ENCODE measurements around the gene DENND11.
"Not testable (repeated sequence)": the region's sequence is repeated elsewhere in the genome, so short reads cannot be mapped to it uniquely, and the experiment has no call there.

DENND11 gene

DNA sequence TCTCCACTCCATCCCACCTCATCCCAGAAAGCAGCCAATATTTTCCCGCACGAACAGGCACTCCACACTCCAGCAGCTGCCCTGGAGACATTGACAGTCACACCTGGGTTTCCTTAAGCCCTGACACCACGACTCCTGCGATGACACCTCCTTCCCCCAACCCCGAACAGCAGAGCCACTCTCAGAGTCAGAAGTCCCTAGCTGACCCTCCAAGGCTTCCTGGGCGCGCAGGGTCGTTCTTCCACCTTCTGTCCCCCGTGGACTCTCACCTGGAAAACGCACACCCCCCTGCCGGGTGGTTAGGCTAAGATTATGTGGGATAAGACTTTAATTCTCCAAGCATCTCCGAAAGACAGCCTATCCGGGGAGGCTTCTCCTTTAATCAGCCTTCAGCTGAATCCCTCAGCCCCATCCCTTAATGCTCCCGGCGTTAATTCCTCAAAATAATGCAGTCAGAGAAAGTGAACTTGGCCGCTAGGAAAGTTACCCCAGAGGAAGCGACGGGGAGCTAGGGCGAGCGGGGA lies 1.1 kb downstream of the DENND11 start:
- Mint-ChIP-seq H3K36me3 (peaks cover 2% of the 10 kb centered on the region), H3K4me3 (peak overlapping the region; percentile 74), H3K9me3 (no peaks in the 10 kb centered on the region), H3K27ac (peak overlapping the region; percentile 89), H3K27me3 (no peaks in the 10 kb centered on the region), H3K4me1 (peaks cover 40% of the 10 kb centered on the region)
- ATAC-seq (ENCODE audit: low read depth), result no peak
- DNase-seq (ENCODE audit: low spot score in 2 of 2), result peak in 1 of 2 donors; percentile 19

DNA sequence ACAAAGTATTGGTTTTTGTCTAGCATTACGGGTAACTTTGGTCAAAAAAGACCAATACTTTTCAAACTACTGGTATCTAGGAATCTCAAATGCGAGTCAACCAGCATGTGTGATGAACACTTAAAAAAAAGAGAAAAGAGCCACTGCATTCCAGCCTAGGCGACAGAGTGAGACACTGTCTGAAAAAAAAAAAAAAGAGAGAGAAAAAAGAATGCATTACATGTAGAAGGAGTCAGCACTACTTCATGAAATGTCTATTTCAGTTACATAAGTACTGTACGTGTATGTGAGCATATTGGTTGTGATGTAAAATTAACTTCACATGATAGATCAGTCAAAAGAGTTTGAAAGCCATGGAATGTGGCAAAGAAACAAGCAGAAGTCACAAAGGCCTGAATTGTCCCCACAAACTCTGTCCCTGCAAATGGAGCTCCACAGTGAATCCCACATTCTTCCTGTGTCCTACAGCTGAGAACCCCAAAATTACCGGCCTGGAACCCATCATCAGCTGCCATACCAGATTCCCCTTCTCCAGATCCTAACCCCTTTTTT lies 1.6 kb downstream of the DENND11 start:
- Mint-ChIP-seq H3K4me1 (peaks cover 45% of the 10 kb centered on the region), H3K9me3 (no peaks in the 10 kb centered on the region), H3K4me3 (peak overlapping the region; percentile 74), H3K27me3 (no peaks in the 10 kb centered on the region), H3K27ac (peak overlapping the region; percentile 89), H3K36me3 (peaks cover 2% of the 10 kb centered on the region)
- no peak for DNase-seq (ENCODE audit: low spot score in 2 of 2)
- ATAC-seq (ENCODE audit: low read depth), result no peak

DNA sequence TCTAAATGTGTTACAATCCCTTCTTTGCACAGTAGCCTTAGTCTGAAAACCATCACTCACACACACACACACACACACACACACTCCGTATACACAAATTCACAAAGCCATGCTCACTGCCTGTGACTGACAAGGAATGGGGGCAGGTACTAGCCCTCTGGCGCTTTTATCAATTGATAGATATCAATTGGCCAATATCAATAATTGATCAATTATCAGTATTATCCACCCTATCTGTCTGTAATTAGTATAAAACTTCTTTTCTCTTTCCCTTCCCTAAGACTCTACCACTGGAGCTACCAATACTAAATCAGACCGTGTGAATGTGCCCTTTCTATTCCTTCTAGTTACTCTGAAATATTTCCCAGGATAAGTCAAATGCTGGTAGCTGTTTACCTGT lies 2.1 kb downstream of the DENND11 start:
- peaks cover 49% of the 10 kb centered on the region for H3K4me1 Mint-ChIP-seq

DNA sequence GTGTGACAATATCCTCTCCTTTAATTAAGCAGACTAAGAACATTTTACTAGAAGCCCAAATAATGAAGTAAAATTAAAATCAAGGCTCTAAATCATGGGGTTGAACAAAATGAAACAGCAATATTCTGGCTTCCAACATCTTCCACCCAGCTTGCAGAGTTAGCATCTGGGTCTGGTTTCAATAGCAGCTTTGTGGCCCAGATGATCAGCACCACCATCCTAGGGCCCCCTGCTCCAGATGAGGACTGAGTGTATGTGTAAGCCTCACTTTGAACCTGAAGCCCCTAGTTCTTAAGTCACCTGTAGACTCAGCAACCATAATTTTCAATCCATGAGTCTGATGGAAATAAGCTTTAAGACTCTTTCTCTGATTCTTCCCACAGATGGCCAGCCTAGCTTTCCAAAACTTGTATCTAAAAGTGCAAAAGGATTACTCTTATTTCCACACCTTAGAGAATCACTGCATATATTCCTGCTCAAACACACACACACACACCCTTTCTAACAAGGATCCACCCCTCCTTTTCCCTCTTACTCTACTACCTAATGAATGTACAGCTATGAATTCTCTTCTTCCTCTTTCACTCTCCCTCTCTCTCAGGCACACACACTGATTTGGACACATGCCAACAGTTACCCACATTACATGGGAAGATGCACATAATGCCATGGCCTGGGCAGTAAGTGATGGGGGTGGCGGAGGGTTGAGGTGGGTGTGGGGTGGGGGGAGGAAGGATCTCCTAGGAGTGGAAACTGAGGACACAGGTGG lies 3.5 kb downstream of the DENND11 start:
- H3K4me1 Mint-ChIP-seq, result peaks cover 57% of the 10 kb centered on the region
- peaks cover 8% of the 10 kb centered on the region for H3K36me3 Mint-ChIP-seq
- DNase-seq (ENCODE audit: low spot score in 2 of 2), result peak in 1 of 2 donors; percentile 10
- no peaks in the 10 kb centered on the region for H3K9me3 Mint-ChIP-seq
- peak overlapping the region; percentile 18 for H3K27ac Mint-ChIP-seq
- no peak for ATAC-seq (ENCODE audit: low read depth)
- no peaks in the 10 kb centered on the region for H3K27me3 Mint-ChIP-seq
- H3K4me3 Mint-ChIP-seq, result no peak overlapping the region

More for the DNA sequence above, 2.1 kb downstream of the DENND11 start:
- DNase-seq (ENCODE audit: low spot score in 2 of 2) (no peak), ATAC-seq (ENCODE audit: low read depth) (no peak)
- Mint-ChIP-seq H3K9me3 (no peaks in the 10 kb centered on the region), H3K27me3 (no peaks in the 10 kb centered on the region), H3K4me3 (peak overlapping the region; percentile 74), H3K27ac (peak overlapping the region; percentile 89), H3K36me3 (peaks cover 2% of the 10 kb centered on the region)

DNA sequence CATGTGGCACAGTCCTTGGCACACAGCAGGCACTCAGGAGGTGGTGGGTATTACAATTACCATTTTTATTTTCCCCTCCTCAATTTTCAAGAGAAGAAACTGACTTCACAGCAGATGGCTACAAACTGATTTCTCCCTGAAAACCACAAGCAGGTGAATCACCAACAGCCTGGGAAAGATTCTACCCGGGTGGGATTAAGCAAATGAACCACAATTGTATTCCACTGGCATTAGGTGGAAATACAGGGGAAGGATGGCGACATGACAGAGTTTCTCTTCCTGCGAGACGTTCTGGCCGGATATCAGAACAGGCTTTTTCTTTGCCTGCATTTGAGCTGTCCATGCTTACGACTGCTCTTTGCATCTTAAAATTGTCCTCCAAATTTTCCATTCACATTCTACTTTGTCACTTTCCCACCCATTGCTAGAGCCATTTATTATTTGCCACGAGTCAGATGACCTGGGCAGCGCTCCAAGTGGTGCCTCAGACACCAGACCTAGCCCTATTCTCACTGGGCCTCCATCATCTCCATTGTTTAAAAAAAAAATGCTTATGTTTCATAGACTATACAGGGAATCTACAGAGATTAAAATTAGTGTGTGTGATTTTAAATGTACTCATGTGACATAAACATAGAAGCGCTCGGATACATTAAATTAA lies 4.6 kb downstream of the DENND11 start:
- Mint-ChIP-seq H3K9me3 (no peaks in the 10 kb centered on the region), H3K4me1 (peaks cover 52% of the 10 kb centered on the region), H3K36me3 (peaks cover 8% of the 10 kb centered on the region), H3K4me3 (no peak overlapping the region), H3K27ac (no peak overlapping the region), H3K27me3 (no peaks in the 10 kb centered on the region)
- DNase-seq (ENCODE audit: low spot score in 2 of 2) (no peak), ATAC-seq (ENCODE audit: low read depth) (no peak)

DNA sequence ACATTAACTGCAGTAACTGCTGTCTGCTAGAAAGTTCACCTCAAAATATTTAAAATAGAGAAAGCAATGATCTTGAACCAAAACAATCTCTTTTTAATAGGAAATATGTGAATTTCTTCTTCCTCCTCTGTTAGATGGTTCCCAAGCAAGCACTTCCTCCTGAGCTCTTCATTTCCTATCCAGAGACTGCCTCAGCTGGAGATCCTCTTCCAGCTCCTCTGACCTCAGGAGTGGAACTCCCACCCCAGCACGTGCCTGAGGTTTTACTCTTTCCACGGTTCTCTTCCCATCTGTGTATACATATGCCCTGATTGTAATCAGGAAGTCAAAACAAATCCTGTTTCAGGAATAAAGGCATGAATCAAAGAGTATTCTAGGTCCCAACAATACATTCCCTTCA lies 5.6 kb downstream of the DENND11 start:
- Mint-ChIP-seq H3K4me3 (no peak overlapping the region), H3K9me3 (no peaks in the 10 kb centered on the region), H3K4me1 (peaks cover 50% of the 10 kb centered on the region), H3K36me3 (peaks cover 8% of the 10 kb centered on the region), H3K27me3 (no peaks in the 10 kb centered on the region), H3K27ac (no peak overlapping the region)
- no peak for DNase-seq (ENCODE audit: low spot score in 2 of 2)
- no peak for ATAC-seq (ENCODE audit: low read depth)

DNA sequence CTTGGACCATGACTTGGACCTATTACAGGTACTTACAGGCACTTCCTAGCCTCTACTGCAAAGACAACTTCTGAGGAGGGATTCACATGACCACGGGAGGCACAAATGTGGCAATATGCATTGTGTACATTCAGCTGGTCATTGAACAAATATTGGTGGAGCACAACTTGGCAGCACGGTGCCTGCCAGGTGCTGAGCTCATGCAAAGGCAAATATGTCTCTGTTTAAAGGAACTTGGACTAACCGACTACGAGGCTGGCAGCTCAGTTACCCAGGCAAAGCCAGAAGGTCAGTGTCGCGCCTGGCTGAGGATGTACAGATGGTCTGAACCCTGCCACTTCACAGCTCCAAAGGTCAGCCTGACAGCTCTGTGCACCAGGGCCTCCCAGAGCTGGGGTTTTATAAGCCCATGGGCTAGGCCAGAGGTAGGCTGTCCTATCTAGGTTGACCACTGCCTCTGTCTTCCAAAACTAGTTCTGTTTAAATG lies 6.1 kb downstream of the DENND11 start:
- no peaks in the 10 kb centered on the region for H3K9me3 Mint-ChIP-seq
- H3K4me3 Mint-ChIP-seq, result no peak overlapping the region

DNA sequence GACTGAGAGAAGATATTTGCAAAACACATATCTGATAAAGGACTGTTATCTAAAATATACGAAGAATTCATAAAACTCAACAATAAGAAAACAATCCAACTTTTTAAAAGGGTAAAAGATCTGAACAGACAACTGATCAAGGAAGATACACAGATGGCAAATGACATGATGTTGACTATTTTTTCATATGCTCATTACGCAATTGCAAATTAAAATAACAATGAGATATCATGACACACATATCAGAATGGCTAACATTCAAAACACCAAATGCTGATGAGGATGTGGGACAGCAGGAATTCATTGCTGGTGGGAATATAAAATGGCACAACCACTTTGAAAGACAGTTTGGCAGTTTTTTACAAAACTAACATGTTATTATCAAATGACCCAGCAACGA lies 8.9 kb downstream of the DENND11 start:
- H3K4me3 Mint-ChIP-seq, result no peak overlapping the region
- peaks cover 13% of the 10 kb centered on the region for H3K36me3 Mint-ChIP-seq
- H3K27ac Mint-ChIP-seq, result no peak overlapping the region
- ATAC-seq (ENCODE audit: low read depth) (no peak), DNase-seq (ENCODE audit: low spot score in 2 of 2) (no peak)
- H3K9me3 Mint-ChIP-seq, result no peaks in the 10 kb centered on the region
- peaks cover 36% of the 10 kb centered on the region for H3K4me1 Mint-ChIP-seq
- no peaks in the 10 kb centered on the region for H3K27me3 Mint-ChIP-seq

More for the DNA sequence above, 6.1 kb downstream of the DENND11 start:
- no peak for DNase-seq (ENCODE audit: low spot score in 2 of 2)
- Mint-ChIP-seq H3K4me1 (peaks cover 49% of the 10 kb centered on the region), H3K27ac (no peak overlapping the region), H3K27me3 (no peaks in the 10 kb centered on the region), H3K36me3 (peaks cover 8% of the 10 kb centered on the region)
- ATAC-seq (ENCODE audit: low read depth), result no peak

DNA sequence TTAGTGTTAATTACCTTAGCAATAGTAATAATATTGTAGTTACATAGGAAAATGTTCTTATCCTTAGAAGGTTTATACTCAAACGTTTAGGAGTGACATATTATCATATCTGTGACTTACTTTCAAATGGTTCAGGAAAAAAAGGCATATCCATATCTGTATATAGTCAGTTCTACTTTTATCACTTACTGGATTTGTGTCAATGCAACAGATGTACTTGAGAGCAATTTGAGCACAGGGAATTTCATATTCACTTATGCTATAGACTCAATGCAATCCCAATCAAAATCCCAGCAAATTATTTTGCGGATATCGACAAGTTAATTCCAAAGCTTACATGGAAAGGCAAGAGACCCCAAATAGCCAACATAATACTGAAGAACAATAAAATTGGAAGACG lies 10.0 kb downstream of the DENND11 start:
- H3K4me3 Mint-ChIP-seq, result no peak overlapping the region
- no peak overlapping the region for H3K27ac Mint-ChIP-seq
- no peak for DNase-seq (ENCODE audit: low spot score in 2 of 2)
- no peaks in the 10 kb centered on the region for H3K9me3 Mint-ChIP-seq
- peaks cover 16% of the 10 kb centered on the region for H3K36me3 Mint-ChIP-seq
- H3K4me1 Mint-ChIP-seq, result peaks cover 35% of the 10 kb centered on the region
- H3K27me3 Mint-ChIP-seq, result no peaks in the 10 kb centered on the region
- no peak for ATAC-seq (ENCODE audit: low read depth)

DNA sequence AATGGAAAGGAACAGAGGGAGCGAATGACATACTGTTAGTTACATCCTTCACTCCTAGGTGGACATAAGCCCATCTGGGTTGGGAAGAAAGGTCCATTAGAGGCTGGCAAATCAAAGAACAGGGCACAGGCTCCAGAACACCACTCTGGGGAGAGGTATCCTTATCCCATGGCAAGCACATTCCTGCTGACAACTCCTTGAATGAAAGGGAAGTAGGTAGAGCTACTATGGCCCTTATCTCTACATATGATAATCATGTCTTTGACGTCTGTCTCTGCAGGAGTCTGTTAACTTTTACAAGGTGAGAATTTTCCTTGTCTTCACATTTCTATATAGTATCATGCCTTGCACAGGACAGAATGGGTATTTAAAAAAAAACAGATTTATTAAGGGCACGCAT lies 10.4 kb downstream of the DENND11 start:
- DNase-seq (ENCODE audit: low spot score in 2 of 2) (no peak), ATAC-seq (ENCODE audit: low read depth) (no peak)
- H3K36me3 Mint-ChIP-seq, result peaks cover 19% of the 10 kb centered on the region
- H3K4me3 Mint-ChIP-seq, result no peak overlapping the region
- H3K9me3 Mint-ChIP-seq, result no peaks in the 10 kb centered on the region
- no peaks in the 10 kb centered on the region for H3K27me3 Mint-ChIP-seq
- H3K4me1 Mint-ChIP-seq, result peaks cover 35% of the 10 kb centered on the region
- H3K27ac Mint-ChIP-seq, result no peak overlapping the region

DNA sequence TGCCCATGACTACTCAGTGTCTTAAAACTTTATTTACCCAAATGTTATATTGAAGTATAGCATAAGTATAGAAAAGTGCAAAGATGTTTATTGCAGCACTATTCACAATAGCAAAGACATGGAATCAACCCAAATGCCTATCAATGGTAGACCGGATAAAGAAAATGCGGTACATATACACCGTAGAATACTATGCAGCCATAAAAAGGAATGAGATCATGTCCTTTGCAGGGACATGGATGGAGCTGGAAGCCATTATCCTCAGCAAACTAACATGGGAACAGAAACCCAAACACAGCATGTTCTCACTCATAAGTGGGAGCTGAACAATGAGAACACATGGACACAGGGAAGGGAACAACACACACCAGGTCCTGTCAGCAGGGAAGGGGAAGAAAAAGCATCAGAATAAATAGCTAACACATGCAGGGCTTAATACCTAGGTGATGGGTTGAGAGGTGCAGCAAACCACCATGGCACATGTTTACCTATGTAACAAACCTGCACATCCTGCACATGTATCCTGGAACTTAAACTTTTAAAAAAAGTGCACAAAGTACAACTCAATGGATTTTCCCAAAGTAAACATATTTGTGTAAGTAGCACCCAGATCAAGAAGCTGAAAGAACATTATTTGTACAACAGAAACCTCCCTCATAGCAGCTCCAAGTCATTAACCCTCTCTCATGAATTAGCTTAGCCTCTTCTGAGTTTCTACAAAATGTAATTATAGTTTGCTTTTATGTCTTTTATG lies 12.7 kb downstream of the DENND11 start:
- peaks cover 26% of the 10 kb centered on the region for H3K36me3 Mint-ChIP-seq
- H3K9me3 Mint-ChIP-seq; DNase-seq (ENCODE audit: low spot score in 2 of 2); H3K4me3 Mint-ChIP-seq; H3K27me3 Mint-ChIP-seq; ATAC-seq (ENCODE audit: low read depth); H3K27ac Mint-ChIP-seq: not testable (repeated sequence)
- H3K4me1 Mint-ChIP-seq, result peaks cover 18% of the 10 kb centered on the region

DNA sequence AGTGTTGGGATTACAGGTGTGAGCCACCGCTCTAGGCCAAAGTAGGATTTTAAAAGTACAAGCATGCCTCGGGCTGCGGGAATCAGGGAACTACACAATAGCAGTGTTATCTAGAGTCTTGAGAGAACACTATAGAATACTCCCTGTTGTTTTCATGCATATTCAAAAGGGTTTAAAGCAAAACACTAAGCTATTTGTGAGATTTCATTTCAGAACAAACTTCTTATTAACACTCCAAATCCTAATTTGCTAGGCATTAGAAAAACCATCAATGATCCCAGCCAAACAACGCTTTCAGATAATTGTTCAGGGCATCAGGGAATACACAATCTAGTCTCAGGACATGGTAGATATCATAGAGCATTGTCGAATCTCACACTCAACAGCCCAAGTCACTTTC lies 13.9 kb downstream of the DENND11 start:
- DNase-seq (ENCODE audit: low spot score in 2 of 2) (no peak), ATAC-seq (ENCODE audit: low read depth) (no peak)
- no peaks in the 10 kb centered on the region for H3K9me3 Mint-ChIP-seq
- H3K4me1 Mint-ChIP-seq, result peaks cover 15% of the 10 kb centered on the region
- H3K27me3 Mint-ChIP-seq, result no peaks in the 10 kb centered on the region
- H3K36me3 Mint-ChIP-seq, result peaks cover 27% of the 10 kb centered on the region
- H3K4me3 Mint-ChIP-seq, result no peak overlapping the region
- H3K27ac Mint-ChIP-seq, result no peak overlapping the region

DNA sequence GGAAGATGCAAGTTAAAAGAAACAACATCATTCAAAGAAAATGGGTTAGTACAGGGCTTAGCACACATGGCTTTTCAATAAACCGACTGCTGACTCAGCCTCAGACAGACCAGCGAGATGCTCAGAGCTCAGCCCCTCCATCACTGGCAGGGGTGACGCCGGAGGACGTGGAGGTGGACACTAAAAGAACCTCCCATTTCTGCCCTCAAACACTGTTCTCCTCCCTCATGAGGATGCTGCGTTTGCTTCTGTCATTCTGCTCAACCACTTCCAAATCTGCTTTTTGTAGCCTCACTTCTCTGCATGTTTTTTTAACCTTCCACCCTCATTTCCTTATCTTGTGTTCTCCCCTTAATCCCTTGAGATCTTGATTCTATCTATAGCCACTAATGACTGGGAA lies 15.3 kb downstream of the DENND11 start:
- Mint-ChIP-seq H3K4me1 (peaks cover 15% of the 10 kb centered on the region), H3K4me3 (no peak overlapping the region), H3K27ac (peak overlapping the region; percentile 32), H3K36me3 (peaks cover 36% of the 10 kb centered on the region), H3K9me3 (no peaks in the 10 kb centered on the region), H3K27me3 (no peaks in the 10 kb centered on the region)
- no peak for DNase-seq (ENCODE audit: low spot score in 2 of 2)
- ATAC-seq (ENCODE audit: low read depth), result no peak

DNA sequence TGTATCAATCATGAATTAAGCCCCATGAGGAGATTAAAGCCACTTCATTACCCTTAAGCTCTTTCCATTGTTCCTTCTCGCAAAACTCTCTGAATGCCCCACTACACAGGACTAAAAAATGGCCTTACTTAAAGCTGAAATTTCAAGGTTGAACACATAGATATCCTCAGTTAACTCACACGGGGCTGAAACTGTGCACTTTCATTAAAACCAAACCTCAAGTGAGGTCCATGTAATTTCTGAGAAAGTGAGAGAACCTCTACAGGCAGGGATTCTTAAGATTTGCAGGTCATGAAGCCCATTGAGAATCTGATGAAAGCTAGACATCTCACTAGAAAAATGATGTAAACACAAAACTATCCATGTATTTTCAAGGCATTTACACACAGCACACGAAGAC lies 15.9 kb downstream of the DENND11 start:
- Mint-ChIP-seq H3K9me3 (no peaks in the 10 kb centered on the region), H3K36me3 (peaks cover 41% of the 10 kb centered on the region), H3K4me3 (no peak overlapping the region), H3K27me3 (no peaks in the 10 kb centered on the region), H3K4me1 (peaks cover 15% of the 10 kb centered on the region), H3K27ac (no peak overlapping the region)
- ATAC-seq (ENCODE audit: low read depth) (no peak), DNase-seq (ENCODE audit: low spot score in 2 of 2) (no peak)

Measured in memory B cell (primary cell).